HEK293 (cell line): ENCODE results near the gene GPBAR1.

Experiments used
- CTCF ChIA-PET: fragments of 350-600 bp; formaldehyde crosslinking; extraction: SDS; loops from one replicate; lab custom pipeline; 2021; ENCODE audit warnings: antibody characterized with exemption; lab: Yijun Ruan, JAX
- POLR2A ChIA-PET: fragments of 300-600 bp; formaldehyde crosslinking; extraction: SDS; loops from one replicate; lab custom pipeline; 2020; ENCODE audit warnings: antibody characterized with exemption, inconsistent platforms; lab: Yijun Ruan, JAX
- H3K27ac ChIP-seq: fragments of 200-500 bp; sonication (Bioruptor generic); 2 replicates; pipeline ENCODE4 v1.5.1; 2014; ENCODE audit warnings: low read depth, low read length, control low read depth, inconsistent platforms; ENCODE audit errors: extremely low read depth
- H3K36me3 ChIP-seq, 2 experiments: fragments of 200-500 bp in 1 of 2; sonication (Bioruptor generic) in 1 of 2; 1 replicate in 1 of 2; 2 replicates in 1 of 2; pipeline ENCODE4 v1.5.1; 2014 to 2017; ENCODE audit warnings: inconsistent platforms in 2 of 2, low read length in 2 of 2; ENCODE audit not compliant: control insufficient read depth in 2 of 2, insufficient read depth in 1 of 2
- H3K4me1 ChIP-seq: fragments of 200-500 bp; sonication (Bioruptor generic); 2 replicates; pipeline ENCODE4 v1.5.1; 2014; ENCODE audit warnings: mild to moderate bottlenecking, low read length, inconsistent platforms; ENCODE audit not compliant: control insufficient read depth, insufficient read depth
- H3K4me3 ChIP-seq: 2 replicates; pipeline ENCODE4 v1.5.1; 2011; ENCODE audit warnings: low read depth, mild to moderate bottlenecking, control low read depth, low read length, moderate library complexity
- H3K9me3 ChIP-seq: fragments of 200-500 bp; sonication (Bioruptor generic); 2 replicates; pipeline ENCODE4 v1.5.1; 2014; ENCODE audit warnings: low read depth, low read length, inconsistent platforms; ENCODE audit not compliant: control insufficient read depth, insufficient read depth
- KLF1 ChIP-seq: fragments of 450-650 bp; formaldehyde crosslinking; IDR thresholded peaks from 2 replicates; pipeline ENCODE4 v1.5.1; 2016; ENCODE audit warnings: missing biosample characterization, missing genetic modification characterization
- SCRT1 ChIP-seq: fragments of 450-650 bp; formaldehyde crosslinking; IDR thresholded peaks from 2 replicates; pipeline ENCODE4 v1.5.1; 2016; ENCODE audit warnings: missing biosample characterization, missing genetic modification characterization, borderline replicate concordance
- SP2 ChIP-seq: fragments of 450-650 bp; formaldehyde crosslinking; IDR thresholded peaks from 2 replicates; pipeline ENCODE4 v1.5.1; 2016; ENCODE audit warnings: missing biosample characterization, missing genetic modification characterization
- YY1 ChIP-seq: fragments of 450-650 bp; formaldehyde crosslinking; IDR thresholded peaks from 2 replicates; pipeline ENCODE4 v1.5.1; 2018; ENCODE audit warnings: missing biosample characterization, missing genetic modification characterization
- ZBTB17 ChIP-seq: fragments of 450-650 bp; formaldehyde crosslinking; IDR thresholded peaks from 2 replicates; pipeline ENCODE4 v1.5.1; 2016; ENCODE audit warnings: missing biosample characterization, missing genetic modification characterization
- ZBTB8A ChIP-seq: fragments of 450-650 bp; formaldehyde crosslinking; IDR thresholded peaks from 2 replicates; pipeline ENCODE4 v1.5.1; 2016; ENCODE audit warnings: missing biosample characterization, missing genetic modification characterization
- ZFP41 ChIP-seq: fragments of 450-650 bp; formaldehyde crosslinking; IDR thresholded peaks from 2 replicates; pipeline ENCODE4 v1.5.1; 2016; ENCODE audit warnings: missing biosample characterization, missing genetic modification characterization, borderline replicate concordance
- ZNF335 ChIP-seq: fragments of 450-650 bp; formaldehyde crosslinking; conservative IDR thresholded peaks from 2 replicates; pipeline ENCODE4 v1.5.1; 2016; ENCODE audit warnings: missing biosample characterization, missing genetic modification characterization
- ZNF48 ChIP-seq: fragments of 450-650 bp; formaldehyde crosslinking; IDR thresholded peaks from 2 replicates; pipeline ENCODE4 v1.5.1; 2016; ENCODE audit warnings: missing biosample characterization, missing genetic modification characterization
- ZNF530 ChIP-seq: fragments of 450-650 bp; formaldehyde crosslinking; IDR thresholded peaks from 2 replicates; pipeline ENCODE4 v1.5.1; 2016; ENCODE audit warnings: low read depth, missing biosample characterization, missing genetic modification characterization
- ZNF548 ChIP-seq: fragments of 450-650 bp; formaldehyde crosslinking; IDR thresholded peaks from 2 replicates; pipeline ENCODE4 v1.5.1; 2016; ENCODE audit warnings: missing biosample characterization, missing genetic modification characterization
- ZNF626 ChIP-seq: fragments of 450-650 bp; sonication (Bioruptor Pico); formaldehyde crosslinking; IDR thresholded peaks from 2 replicates; pipeline ENCODE4 v1.5.1; 2018; ENCODE audit warnings: missing biosample characterization, missing genetic modification characterization, inconsistent platforms
- ZNF670 ChIP-seq: fragments of 450-650 bp; formaldehyde crosslinking; IDR thresholded peaks from 2 replicates; pipeline ENCODE4 v1.5.1; 2016; ENCODE audit warnings: missing biosample characterization, missing genetic modification characterization, low read depth
- ZNF777 ChIP-seq: fragments of 450-650 bp; formaldehyde crosslinking; IDR thresholded peaks from 2 replicates; pipeline ENCODE4 v1.5.1; 2017; ENCODE audit warnings: missing biosample characterization, missing genetic modification characterization, borderline replicate concordance
- ZNF830 ChIP-seq: fragments of 450-650 bp; IDR thresholded peaks from 2 replicates; pipeline ENCODE4 v1.5.0; 2018; ENCODE audit warnings: missing biosample characterization, missing genetic modification characterization, low read depth, mild to moderate bottlenecking, moderate library complexity
- TF ChIP-seq, protein P1 (sequence below): fragments of 450-650 bp; formaldehyde crosslinking; IDR thresholded peaks from 2 replicates; pipeline ENCODE4 v1.5.1; 2016; ENCODE audit warnings: missing biosample characterization, missing genetic modification characterization
- TF ChIP-seq, protein P2 (sequence below): fragments of 450-650 bp; formaldehyde crosslinking; IDR thresholded peaks from 2 replicates; pipeline ENCODE4 v1.5.1; 2016; ENCODE audit warnings: missing biosample characterization, missing genetic modification characterization
- TF ChIP-seq, protein P3 (sequence below): fragments of 450-650 bp; formaldehyde crosslinking; conservative IDR thresholded peaks from 2 replicates; pipeline ENCODE4 v1.5.1; 2016; ENCODE audit warnings: low read depth, missing biosample characterization, missing genetic modification characterization
- TF ChIP-seq, protein P4 (sequence below): fragments of 450-650 bp; formaldehyde crosslinking; IDR thresholded peaks from 2 replicates; pipeline ENCODE4 v1.5.1; 2017; ENCODE audit warnings: missing biosample characterization, missing genetic modification characterization

The GPBAR1 gene

DNA sequence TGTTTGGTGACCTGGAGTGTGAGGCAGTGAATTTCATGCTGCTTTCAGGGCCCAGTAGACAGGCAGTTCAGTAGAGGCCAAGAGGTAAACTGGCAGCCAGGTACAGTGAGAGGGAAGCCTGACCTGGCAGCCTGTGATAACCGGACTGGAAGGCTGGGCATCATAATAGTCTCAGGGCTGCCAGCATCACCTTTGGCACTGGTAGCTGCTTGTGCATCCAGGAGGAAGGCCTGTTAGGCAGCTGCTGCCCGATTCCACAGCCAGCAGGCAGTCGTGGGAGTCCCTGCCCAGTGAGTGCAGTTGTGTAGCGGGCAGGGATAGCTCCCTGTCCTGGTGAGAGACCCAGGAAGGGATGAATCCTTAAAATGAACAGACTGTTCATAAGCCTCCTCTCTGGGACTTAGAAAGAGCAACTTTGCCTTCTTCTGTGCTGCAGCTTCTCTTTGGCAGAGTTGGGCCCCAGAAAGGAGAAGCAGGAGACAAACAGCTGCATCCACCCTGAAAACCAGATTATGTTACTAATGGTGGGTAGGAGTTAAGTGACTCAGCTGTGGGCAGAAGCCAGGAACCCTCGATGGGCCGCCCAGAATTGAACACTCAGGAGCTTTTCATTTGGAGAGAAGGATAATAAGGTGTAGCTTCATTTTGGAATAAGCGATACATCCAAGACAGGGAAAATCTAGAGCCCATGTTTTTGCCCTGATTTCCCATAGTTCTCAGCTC, 8.1 kb upstream of the GPBAR1 start:
- H3K9me3 ChIP-seq: no peaks in the 10 kb centered on the region
- TF ChIP-seq SCRT1 (no peak), YY1 (tag by site-specific recombination) (no peak), ZNF670 (tag by site-specific recombination) (no peak), ZNF830 (tag by site-specific recombination) (no peak)
- TF ChIP-seq, all 188 proteins: peak for 0
- H3K4me1 ChIP-seq: no peaks in the 10 kb centered on the region
- no peak overlapping the region for H3K4me3 ChIP-seq
- ChIA-PET POLR2A (no interaction called here), CTCF (interaction anchor here (1.0 to 1.1 kb wide), 2 partner anchors 10 to 23 kb away, joined by 3 to 7 read pairs; no protein-coding TSS in a partner anchor)
- H3K36me3 ChIP-seq: peaks cover 51 to 92% of the 10 kb centered on the region in 2 experiments
- no peak overlapping the region for H3K27ac ChIP-seq

DNA sequence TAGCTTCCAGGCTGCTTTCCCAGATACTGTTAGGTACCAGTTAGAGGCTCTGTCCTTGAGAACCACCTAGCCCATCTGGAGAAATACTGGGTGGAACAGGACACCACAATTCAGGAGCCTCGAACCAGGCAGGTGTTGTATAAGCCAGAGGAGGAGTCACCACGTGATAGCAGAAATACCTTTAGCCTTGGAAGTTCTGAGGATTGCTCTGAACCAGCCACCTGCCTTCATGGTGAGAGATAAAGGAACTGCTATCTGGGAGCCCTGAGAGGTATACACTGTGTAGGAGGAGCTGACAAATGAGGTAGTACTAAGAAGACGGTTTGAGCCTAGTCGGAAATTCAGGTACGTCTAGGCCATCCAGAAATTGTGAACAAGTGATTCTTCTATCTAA, 7.6 kb upstream of the GPBAR1 start:
- no peaks in the 10 kb centered on the region for H3K4me1 ChIP-seq
- TF ChIP-seq ZNF548 (no peak), ZFP41 (no peak), ZBTB17 (tag by site-specific recombination) (no peak), ZNF626 (tag by site-specific recombination) (no peak), ZNF48 (no peak), ZNF335 (tag by site-specific recombination) (no peak), KLF1 (tag by site-specific recombination) (no peak), ZNF777 (tag by site-specific recombination) (no peak), ZNF530 (tag by site-specific recombination) (no peak)
- TF ChIP-seq, protein P1, sequence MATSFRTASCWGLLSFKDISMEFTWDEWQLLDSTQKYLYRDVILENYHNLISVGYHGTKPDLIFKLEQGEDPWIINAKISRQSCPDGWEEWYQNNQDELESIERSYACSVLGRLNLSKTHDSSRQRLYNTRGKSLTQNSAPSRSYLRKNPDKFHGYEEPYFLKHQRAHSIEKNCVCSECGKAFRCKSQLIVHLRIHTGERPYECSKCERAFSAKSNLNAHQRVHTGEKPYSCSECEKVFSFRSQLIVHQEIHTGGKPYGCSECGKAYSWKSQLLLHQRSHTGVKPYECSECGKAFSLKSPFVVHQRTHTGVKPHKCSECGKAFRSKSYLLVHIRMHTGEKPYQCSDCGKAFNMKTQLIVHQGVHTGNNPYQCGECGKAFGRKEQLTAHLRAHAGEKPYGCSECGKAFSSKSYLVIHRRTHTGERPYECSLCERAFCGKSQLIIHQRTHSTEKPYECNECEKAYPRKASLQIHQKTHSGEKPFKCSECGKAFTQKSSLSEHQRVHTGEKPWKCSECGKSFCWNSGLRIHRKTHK (tag by site-specific recombination): no peak
- TF ChIP-seq, protein P2, sequence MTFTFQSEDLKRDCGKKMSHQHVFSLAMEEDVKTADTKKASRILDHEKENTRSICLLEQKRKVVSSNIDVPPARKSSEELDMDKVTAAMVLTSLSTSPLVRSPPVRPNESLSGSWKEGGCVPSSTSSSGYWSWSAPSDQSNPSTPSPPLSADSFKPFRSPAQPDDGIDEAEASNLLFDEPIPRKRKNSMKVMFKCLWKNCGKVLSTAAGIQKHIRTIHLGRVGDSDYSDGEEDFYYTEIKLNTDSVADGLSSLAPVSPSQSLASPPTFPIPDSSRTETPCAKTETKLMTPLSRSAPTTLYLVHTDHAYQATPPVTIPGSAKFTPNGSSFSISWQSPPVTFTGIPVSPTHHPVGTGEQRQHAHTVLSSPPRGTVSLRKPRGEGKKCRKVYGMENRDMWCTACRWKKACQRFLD (tag by site-specific recombination): no peak

DNA sequence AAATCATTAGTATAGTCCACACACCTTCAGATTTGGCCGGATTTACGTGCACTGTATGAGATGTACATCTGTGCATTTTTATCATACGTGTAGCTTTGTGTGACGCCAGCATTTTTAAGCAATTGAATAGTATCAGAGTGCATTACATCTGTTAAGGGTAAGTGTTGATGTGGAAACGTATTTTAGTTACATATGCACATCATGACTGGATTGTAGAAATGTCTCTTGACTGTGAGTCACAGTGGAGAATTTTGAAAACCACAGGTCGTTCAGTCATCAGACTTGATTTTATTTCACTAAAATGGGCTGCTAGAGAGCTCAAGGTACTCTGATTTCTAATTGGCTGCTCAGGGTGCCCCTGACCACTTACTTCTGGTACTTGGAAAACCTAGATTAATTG, 5.4 kb upstream of the GPBAR1 start:
- CTCF ChIA-PET: interaction anchor here (0.6 to 1.6 kb wide), 4 partner anchors 17 to 324 kb away, joined by 3 read pairs; no protein-coding TSS in a partner anchor
- H3K36me3 ChIP-seq: peaks cover 30 to 64% of the 10 kb centered on the region in 2 experiments
- POLR2A ChIA-PET: interaction anchor here (0.9 kb wide), 1 partner anchor 15 kb away, joined by 3 read pairs; the partner anchor contains the start of genes AAMP and PNKD
- TF ChIP-seq SP2 (no peak), ZBTB8A (tag by site-specific recombination) (no peak), KLF1 (tag by site-specific recombination) (no peak)
- TF ChIP-seq, protein P3, sequence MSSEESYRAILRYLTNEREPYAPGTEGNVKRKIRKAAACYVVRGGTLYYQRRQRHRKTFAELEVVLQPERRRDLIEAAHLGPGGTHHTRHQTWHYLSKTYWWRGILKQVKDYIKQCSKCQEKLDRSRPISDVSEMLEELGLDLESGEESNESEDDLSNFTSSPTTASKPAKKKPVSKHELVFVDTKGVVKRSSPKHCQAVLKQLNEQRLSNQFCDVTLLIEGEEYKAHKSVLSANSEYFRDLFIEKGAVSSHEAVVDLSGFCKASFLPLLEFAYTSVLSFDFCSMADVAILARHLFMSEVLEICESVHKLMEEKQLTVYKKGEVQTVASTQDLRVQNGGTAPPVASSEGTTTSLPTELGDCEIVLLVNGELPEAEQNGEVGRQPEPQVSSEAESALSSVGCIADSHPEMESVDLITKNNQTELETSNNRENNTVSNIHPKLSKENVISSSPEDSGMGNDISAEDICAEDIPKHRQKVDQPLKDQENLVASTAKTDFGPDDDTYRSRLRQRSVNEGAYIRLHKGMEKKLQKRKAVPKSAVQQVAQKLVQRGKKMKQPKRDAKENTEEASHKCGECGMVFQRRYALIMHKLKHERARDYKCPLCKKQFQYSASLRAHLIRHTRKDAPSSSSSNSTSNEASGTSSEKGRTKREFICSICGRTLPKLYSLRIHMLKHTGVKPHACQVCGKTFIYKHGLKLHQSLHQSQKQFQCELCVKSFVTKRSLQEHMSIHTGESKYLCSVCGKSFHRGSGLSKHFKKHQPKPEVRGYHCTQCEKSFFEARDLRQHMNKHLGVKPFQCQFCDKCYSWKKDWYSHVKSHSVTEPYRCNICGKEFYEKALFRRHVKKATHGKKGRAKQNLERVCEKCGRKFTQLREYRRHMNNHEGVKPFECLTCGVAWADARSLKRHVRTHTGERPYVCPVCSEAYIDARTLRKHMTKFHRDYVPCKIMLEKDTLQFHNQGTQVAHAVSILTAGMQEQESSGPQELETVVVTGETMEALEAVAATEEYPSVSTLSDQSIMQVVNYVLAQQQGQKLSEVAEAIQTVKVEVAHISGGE: no peak
- TF ChIP-seq, protein P4, sequence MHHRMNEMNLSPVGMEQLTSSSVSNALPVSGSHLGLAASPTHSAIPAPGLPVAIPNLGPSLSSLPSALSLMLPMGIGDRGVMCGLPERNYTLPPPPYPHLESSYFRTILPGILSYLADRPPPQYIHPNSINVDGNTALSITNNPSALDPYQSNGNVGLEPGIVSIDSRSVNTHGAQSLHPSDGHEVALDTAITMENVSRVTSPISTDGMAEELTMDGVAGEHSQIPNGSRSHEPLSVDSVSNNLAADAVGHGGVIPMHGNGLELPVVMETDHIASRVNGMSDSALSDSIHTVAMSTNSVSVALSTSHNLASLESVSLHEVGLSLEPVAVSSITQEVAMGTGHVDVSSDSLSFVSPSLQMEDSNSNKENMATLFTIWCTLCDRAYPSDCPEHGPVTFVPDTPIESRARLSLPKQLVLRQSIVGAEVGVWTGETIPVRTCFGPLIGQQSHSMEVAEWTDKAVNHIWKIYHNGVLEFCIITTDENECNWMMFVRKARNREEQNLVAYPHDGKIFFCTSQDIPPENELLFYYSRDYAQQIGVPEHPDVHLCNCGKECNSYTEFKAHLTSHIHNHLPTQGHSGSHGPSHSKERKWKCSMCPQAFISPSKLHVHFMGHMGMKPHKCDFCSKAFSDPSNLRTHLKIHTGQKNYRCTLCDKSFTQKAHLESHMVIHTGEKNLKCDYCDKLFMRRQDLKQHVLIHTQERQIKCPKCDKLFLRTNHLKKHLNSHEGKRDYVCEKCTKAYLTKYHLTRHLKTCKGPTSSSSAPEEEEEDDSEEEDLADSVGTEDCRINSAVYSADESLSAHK (tag by site-specific recombination): no peak

More for the DNA sequence above, 7.6 kb upstream of the GPBAR1 start:
- POLR2A ChIA-PET: no interaction called here
- CTCF ChIA-PET: interaction anchor here (0.6 to 1.1 kb wide), 3 partner anchors 10 to 23 kb away, joined by 3 to 7 read pairs (median 4); partner anchors contain the start of genes AAMP and PNKD
- Histone ChIP-seq H3K36me3 (peaks cover 47 to 86% of the 10 kb centered on the region in 2 experiments), H3K27ac (no peak overlapping the region), H3K9me3 (no peaks in the 10 kb centered on the region), H3K4me3 (no peak overlapping the region)

More for the DNA sequence above, 5.4 kb upstream of the GPBAR1 start:
- Histone ChIP-seq H3K4me1 (no peaks in the 10 kb centered on the region), H3K9me3 (no peaks in the 10 kb centered on the region), H3K4me3 (no peak overlapping the region), H3K27ac (no peak overlapping the region)
